Retinal pigment epithelial cell (primary cell): ENCODE results near the gene GBP2.
"Not testable (repeated sequence)": the region's sequence is repeated elsewhere in the genome, so short reads cannot be mapped to it uniquely, and the experiment has no call there.

Source experiments
- DNase-seq: peaks from one replicate; pipeline ENCODE4 v3.0.0-alpha.2; 2010; ENCODE audit warnings: low read depth
- H3K4me3 ChIP-seq: 2 replicates; pipeline ENCODE4 v1.5.1; 2011; ENCODE audit warnings: mild to moderate bottlenecking, low read length, control low read depth, moderate library complexity
- CTCF ChIP-seq: conservative IDR thresholded peaks from 2 replicates; pipeline ENCODE4 v1.5.1; 2011; ENCODE audit warnings: low read depth, low read length, control low read depth, inconsistent platforms

The GBP2 gene

GRCh38 chr1:89147678-89148658, 22.1 kb upstream of the GBP2 start:
- DNase-seq = no peak
- no peak for TF ChIP-seq CTCF
- H3K4me3 ChIP-seq = no peak overlapping the region

- no peak for TF ChIP-seq CTCF
- no peak overlapping the region for H3K4me3 ChIP-seq
- no peak for DNase-seq
These were observed 20.8 kb upstream of the GBP2 start for GRCh38 chr1:89146721-89147120.

- DNase-seq = no peak
- H3K4me3 ChIP-seq = no peak overlapping the region
- TF ChIP-seq CTCF = no peak
These were observed 17.6 kb upstream of the GBP2 start for GRCh38 chr1:89143484-89143883.

GRCh38 chr1:89142160-89142559, 16.2 kb upstream of the GBP2 start:
- no peak overlapping the region for H3K4me3 ChIP-seq
- DNase-seq = no peak
- no peak for TF ChIP-seq CTCF

- H3K4me3 ChIP-seq = no peak overlapping the region
- no peak for DNase-seq
- TF ChIP-seq CTCF = no peak
These were observed 7.8 kb upstream of the GBP2 start for GRCh38 chr1:89133747-89134146.

GRCh38 chr1:89130716-89131115, 4.8 kb upstream of the GBP2 start:
- DNase-seq = no peak
- no peak for TF ChIP-seq CTCF
- H3K4me3 ChIP-seq = no peak overlapping the region

GRCh38 chr1:89129911-89130310, 4.0 kb upstream of the GBP2 start:
- no peak for TF ChIP-seq CTCF
- H3K4me3 ChIP-seq = no peak overlapping the region
- DNase-seq = no peak

GRCh38 chr1:89128003-89128458, 2.1 kb upstream of the GBP2 start:
- DNase-seq, H3K4me3 ChIP-seq: not testable (repeated sequence)

GRCh38 chr1:89126602-89127565, 970 bp upstream of the GBP2 start:
- not testable (repeated sequence) for DNase-seq, H3K4me3 ChIP-seq
